ENCODE results near the gene DCTN3.

DCTN3 gene

GRCh38 chr9:34588671-34589635 is 31.3 kb downstream of the DCTN3 start:
- DNase-seq, result no peak

- no peak for DNase-seq
Observed at GRCh38 chr9:34587271-34587670, 33.0 kb downstream of the DCTN3 start.

GRCh38 chr9:34585946-34586669 is 34.2 kb downstream of the DCTN3 start:
- no peak for DNase-seq

GRCh38 chr9:34584970-34585369 is 35.3 kb downstream of the DCTN3 start:
- DNase-seq, result no peak

GRCh38 chr9:34582787-34583186 is 37.5 kb downstream of the DCTN3 start:
- no peak for DNase-seq

- no peak for DNase-seq
Observed at GRCh38 chr9:34581318-34581717, 39.0 kb downstream of the DCTN3 start.

- no peak for DNase-seq
Observed at GRCh38 chr9:34580358-34580757, 39.9 kb downstream of the DCTN3 start.

GRCh38 chr9:34579808-34580163 is 40.5 kb downstream of the DCTN3 start:
- DNase-seq, result no peak

GRCh38 chr9:34579104-34579807 is 41.0 kb downstream of the DCTN3 start:
- no peak for DNase-seq

GRCh38 chr9:34578241-34579103 is 41.8 kb downstream of the DCTN3 start:
- peak; percentile 16 for DNase-seq

- no peak for DNase-seq
Observed at GRCh38 chr9:34577400-34578240, 42.7 kb downstream of the DCTN3 start.

GRCh38 chr9:34576597-34577399 is 43.5 kb downstream of the DCTN3 start:
- no peak for DNase-seq

- DNase-seq, result no peak
Observed at GRCh38 chr9:34575862-34576596, 44.3 kb downstream of the DCTN3 start.

- no peak for DNase-seq
Observed at GRCh38 chr9:34575241-34575640, 45.1 kb downstream of the DCTN3 start.

GRCh38 chr9:34574571-34574970 is 45.7 kb downstream of the DCTN3 start:
- DNase-seq, result no peak

- DNase-seq, result no peak
Observed at GRCh38 chr9:34573599-34574325, 46.5 kb downstream of the DCTN3 start.

- no peak for DNase-seq
Observed at GRCh38 chr9:34572628-34573027, 47.7 kb downstream of the DCTN3 start.

- no peak for DNase-seq
Observed at GRCh38 chr9:34572092-34572491, 48.2 kb downstream of the DCTN3 start.

GRCh38 chr9:34571481-34571810 is 48.8 kb downstream of the DCTN3 start:
- no peak for DNase-seq
